Activated CD8-positive, alpha-beta memory T cell treated with anti-CD3 and anti-CD28 coated beads for 4 hours (primary cell): Measurements from ENCODE around the gene ESYT1.
A peak's percentile ranks its signal among the peaks of the same experiment; 100 is the strongest.
"Not testable (repeated sequence)": the region's sequence is repeated elsewhere in the genome, so short reads cannot be mapped to it uniquely, and the experiment has no call there.

ENCODE experiments used
- DNase-seq, 2 donors: peaks; one replicate each; pipeline ENCODE4 v3.0.0-alpha.2; 2020; ENCODE audit warnings: low read depth in 2 of 2

Gene ESYT1

DNA sequence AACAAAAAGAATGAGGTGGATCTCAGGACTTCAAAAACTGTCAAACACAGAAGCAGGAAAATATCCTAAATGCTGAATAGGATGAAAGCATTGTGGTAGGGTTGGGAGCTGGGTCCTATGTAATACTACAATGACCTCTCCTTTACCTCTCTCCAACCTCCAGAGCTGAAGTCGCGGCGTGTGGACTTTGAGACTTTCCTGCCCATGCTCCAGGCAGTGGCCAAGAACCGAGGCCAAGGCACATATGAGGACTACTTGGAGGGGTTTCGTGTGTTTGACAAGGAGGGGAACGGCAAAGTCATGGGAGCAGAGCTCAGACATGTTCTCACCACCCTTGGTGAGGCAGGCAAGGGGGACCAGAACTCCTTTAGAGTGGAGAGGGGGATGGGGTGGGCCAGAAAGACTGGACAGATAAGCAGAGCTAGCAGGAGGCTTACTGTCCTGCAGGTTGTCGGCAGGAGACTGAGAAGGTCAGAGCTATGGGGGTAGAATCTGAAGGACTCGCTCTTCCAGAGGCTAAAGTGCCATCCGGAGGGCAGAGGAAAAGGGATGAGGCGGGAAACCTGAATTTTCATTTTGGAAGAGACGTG is 27.3 kb downstream of the ESYT1 start:
- no peak for DNase-seq

DNA sequence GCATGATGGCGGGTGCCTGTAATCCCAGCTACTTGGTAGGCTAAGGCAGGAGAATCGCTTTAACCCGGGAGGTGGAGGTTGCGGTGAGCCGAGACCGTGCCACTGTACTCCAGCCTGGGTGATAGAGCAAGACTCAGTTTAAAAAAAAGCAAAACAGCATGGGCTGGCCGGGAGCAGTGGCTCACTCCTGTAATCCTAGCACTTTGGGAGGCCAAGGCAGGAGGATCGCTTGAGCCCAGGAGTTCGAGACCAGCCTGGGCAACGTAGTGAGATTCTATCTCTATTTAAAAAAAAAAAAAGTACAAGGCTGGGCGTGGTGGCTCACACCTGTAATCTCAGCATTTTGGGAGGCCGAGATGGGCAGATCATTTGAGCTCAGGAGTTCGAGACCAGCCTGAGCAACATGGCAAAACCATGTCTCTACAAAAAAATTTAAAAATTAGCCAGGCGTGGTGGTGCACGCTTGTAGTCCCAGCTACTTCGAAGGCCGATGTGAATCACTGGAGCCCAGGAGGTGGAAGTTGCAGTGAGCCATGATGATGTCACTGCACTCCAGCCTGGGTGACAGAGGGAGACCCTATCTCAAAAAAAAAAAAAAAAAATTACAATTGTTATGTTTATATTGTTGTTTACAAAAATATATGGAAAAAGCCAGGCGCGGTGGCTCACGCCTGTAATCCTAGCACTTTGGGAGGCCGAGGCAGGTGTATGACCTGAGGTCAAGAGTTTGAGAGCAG is 28.6 kb downstream of the ESYT1 start:
- DNase-seq: not testable (repeated sequence)

- DNase-seq: peak in 1 of 2 donors; percentile 11
Measured at GRCh38 chr12:56157201-56158028, 29.3 kb downstream of the ESYT1 start.

GRCh38 chr12:56158029-56158925 is 30.2 kb downstream of the ESYT1 start, which contains the start of gene MYL6:
MYL6 (plus strand) TSS chr12:56158359; CDS start chr12:56158402, 43 bp downstream.
- peak; percentile 83 to 89 for DNase-seq

GRCh38 chr12:56158926-56159461 is 30.9 kb downstream of the ESYT1 start:
- no peak for DNase-seq

GRCh38 chr12:56159482-56160192 is 31.6 kb downstream of the ESYT1 start:
- DNase-seq: no peak

DNA sequence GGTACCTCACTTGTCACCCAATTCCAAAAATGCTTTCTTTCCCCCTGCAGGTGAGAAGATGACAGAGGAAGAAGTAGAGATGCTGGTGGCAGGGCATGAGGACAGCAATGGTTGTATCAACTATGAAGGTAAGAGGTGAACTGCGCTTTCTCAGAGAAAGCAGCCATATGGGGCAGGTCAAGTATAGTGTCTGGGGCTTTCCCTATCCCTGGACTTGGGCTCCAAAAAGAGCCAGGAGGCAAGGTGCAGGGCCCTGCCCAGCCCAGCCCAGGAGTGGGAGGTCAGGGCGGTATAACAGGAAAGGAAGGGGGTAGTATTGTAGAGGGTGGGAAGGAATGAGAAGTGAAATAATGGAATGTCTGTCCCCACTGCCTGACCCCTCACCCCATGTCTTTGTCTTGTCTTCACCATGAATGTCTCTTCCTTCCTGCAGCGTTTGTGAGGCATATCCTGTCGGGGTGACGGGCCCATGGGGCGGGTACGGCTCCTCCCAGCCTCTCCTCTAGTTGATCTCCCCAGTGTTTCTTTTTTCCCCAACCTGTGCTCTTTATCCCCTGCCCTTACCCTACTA is 32.2 kb downstream of the ESYT1 start:
- DNase-seq: peak in 1 of 2 donors; percentile 11

DNA sequence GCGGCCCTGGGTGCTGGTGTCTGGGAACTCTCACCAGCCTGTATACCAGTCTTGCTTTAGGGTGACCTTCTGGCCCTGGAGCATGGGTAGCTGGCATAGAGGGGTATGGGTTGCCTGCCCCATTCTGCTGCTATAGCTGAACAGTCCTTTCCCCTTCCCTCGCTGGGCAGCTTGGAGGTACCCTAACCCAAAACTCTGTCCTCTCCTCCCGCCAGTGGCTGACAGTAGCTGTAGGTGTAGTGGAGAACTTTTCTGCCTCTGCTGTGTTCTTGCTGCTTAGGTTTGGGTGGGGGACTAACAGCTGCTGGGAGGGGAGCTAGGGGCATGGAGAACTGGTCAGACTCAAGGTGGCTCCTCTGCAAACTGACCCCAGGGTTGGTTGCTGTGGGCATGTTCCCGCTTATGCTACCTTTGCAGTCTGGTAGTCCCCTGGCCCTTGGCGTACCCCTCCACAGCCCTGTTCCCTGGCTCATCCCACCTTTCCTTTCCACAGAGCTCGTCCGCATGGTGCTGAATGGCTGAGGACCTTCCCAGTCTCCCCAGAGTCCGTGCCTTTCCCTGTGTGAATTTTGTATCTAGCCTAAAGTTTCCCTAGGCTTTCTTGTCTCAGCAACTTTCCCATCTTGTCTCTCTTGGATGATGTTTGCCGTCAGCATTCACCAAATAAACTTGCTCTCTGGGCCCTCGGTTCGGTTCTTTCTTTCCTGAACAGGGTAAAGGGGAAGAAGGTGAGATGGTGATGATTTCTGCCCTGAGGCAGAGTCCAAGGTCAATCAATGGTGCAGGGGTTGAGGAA is 33.0 kb downstream of the ESYT1 start:
- DNase-seq: no peak

DNA sequence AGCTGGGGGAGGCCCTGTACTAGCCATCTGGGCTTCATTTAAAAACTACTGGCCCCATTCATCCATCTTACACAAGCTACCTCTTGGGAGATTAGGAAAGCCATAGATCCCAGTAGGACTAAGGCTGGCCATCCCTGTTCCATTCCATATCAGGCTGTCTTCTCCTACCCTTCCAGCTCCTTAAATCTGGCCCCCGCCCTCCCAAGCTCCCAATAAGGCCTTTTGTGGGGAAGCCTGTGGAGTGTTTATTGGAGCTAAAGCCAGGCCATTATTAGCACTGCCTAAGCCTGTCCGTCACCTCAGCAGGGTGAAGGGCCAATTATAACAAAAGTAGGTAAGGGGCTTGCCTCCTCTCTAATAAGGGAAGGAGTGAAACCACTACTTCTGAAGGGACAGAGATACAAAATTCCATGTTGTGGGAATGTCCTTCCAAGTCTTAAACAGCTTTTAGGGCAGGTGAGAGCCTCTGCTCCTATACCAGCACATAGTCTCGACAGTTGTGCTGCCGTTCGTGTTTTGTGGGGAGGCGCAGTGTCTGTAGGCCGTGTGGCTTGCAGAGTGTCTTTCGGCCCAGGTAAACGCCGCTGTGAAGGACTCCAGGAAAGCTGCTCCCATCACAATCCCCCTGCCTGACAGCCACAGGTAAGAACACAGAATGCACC is 33.8 kb downstream of the ESYT1 start:
- DNase-seq: no peak

GRCh38 chr12:56162468-56163290 is 34.6 kb downstream of the ESYT1 start:
- DNase-seq: no peak

GRCh38 chr12:56163533-56164344 is 35.7 kb downstream of the ESYT1 start:
- no peak for DNase-seq

DNA sequence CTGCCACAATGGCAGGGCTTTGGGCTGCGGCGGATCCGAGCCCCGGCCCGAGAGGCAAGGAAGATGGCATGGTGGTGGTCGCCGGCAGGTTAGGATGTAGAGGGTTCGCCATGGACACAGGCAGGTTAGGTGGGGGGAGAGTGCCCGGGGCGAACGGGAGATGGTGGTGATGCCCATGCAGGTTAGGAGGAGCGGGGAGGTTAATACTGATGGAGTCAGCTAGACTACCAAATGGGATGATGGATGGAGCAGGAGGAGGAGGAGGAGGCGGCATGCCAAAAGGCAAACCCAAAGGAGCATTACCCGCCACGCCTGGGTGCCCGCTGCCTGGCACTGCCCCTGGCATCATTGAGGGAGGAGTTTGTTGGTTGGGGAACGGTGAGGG is 36.3 kb downstream of the ESYT1 start:
- DNase-seq: no peak

DNA sequence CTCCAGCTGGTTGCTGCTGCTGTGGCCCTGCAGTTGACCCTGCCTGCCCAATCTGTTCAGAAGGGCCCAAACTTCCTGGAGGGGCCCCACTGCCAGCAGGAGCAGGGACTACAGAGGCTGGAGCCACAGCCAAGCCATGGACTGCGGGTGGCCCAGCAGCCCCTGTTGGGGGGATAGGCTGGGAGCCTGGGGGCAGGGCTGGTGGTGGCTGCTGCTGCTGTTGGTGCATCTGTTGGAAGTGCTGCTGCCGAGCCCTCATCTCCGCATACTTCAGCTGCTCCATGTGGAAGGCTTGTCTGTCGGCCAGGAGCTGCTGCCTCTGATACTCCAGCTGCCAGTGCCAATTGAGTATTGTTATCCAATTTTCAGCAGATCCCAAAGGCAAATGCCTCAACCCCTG is 37.3 kb downstream of the ESYT1 start:
- DNase-seq: no peak

DNA sequence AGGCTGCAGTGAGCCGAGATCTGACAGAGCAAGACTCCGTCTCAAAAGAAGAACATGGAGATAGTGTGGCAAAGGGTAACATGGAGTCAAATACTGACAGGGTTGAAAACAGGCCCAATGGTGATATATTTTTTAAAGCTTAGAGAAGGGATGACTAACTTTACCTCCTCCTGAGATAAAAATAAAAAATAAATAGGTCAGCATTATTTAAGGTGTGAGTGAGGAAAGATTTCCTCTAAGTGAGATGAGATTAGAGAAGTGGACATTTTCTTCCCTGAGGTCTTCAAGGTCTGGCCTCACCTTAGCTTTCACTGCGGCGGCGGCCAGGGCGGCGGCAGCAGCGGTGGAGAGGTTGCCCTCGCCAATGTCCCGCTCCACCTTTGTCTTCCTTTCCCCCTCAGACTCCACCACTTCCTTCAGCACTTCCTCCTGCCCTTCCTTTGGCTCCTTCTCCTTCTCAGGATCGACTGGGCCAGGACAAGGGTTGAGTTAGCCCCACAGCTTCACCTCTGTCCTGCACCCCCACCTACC is 41.2 kb downstream of the ESYT1 start:
- DNase-seq: no peak

GRCh38 chr12:56172839-56173238 is 44.8 kb downstream of the ESYT1 start:
- DNase-seq: no peak

GRCh38 chr12:56178347-56178746 is 50.3 kb downstream of the ESYT1 start:
- no peak for DNase-seq

DNA sequence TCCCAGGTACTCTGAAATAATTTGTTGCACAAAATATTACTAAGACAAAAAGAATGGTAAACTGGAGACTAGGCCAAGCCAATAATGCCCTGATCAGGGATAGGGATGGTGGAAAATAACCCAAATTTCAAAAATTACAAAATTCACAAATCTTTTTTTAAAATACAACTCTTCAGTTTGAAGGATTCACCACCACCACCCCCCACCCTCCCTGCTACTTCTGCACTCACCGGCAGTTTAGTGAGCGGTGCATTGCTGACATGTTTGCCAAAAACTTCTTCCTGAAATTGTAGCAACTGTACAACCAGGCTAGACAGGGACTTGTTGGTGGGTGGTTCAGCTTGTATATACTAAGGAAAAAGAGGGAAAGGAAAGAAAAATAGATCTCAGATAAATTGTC is 58.9 kb downstream of the ESYT1 start:
- no peak for DNase-seq
